H9 (cell line): Measurements from ENCODE around the gene TBC1D4. TPM values are rescaled to one million over a fixed set of nuclear protein-coding genes. Genes with fewer than 3 reads are reported as not detected.

Source experiments
- DNase-seq: peaks from one replicate; pipeline ENCODE4 v3.0.0-alpha.2; 2017
- H2AFZ ChIP-seq: one replicate; pipeline ENCODE4 v1.6.1; 2013; ENCODE audit warnings: mild to moderate bottlenecking, low read length, control low read depth, moderate library complexity
- H2AK5ac ChIP-seq: 2 replicates; pipeline ENCODE4 v1.6.1; 2013; ENCODE audit warnings: low read length, control low read depth, mixed read lengths; ENCODE audit not compliant: insufficient read length
- H2BK120ac ChIP-seq: one replicate; pipeline ENCODE4 v1.6.1; 2013; ENCODE audit warnings: low read depth, mild to moderate bottlenecking, low read length, control low read depth, inconsistent platforms; ENCODE audit not compliant: poor library complexity, severe bottlenecking
- H2BK12ac ChIP-seq: 2 replicates; pipeline ENCODE4 v1.6.1; 2013; ENCODE audit warnings: low read length, control low read depth, mixed read lengths, low read depth; ENCODE audit not compliant: insufficient read length
- H2BK15ac ChIP-seq: 2 replicates; pipeline ENCODE4 v1.6.1; 2013; ENCODE audit warnings: low read depth, low read length, control low read depth
- H2BK20ac ChIP-seq: one replicate; pipeline ENCODE4 v1.6.1; 2013; ENCODE audit warnings: low read depth, mild to moderate bottlenecking, low read length, control low read depth, inconsistent platforms; ENCODE audit not compliant: poor library complexity, severe bottlenecking
- H2BK5ac ChIP-seq: 2 replicates; pipeline ENCODE4 v1.6.1; 2013; ENCODE audit warnings: low read length, control low read depth, mixed read lengths; ENCODE audit not compliant: insufficient read length
- H3K14ac ChIP-seq: 2 replicates; pipeline ENCODE4 v1.6.1; 2013; ENCODE audit warnings: low read length, control low read depth; ENCODE audit not compliant: insufficient read depth
- H3K18ac ChIP-seq: 2 replicates; pipeline ENCODE4 v1.6.1; 2013; ENCODE audit warnings: low read depth, mild to moderate bottlenecking, mixed read lengths, low read length, control low read depth; ENCODE audit not compliant: insufficient read length
- H3K23ac ChIP-seq: 2 replicates; pipeline ENCODE4 v1.6.1; 2013; ENCODE audit warnings: low read length, control low read depth, mixed read lengths, low read depth; ENCODE audit not compliant: insufficient read length
- H3K23me2 ChIP-seq: 2 replicates; pipeline ENCODE4 v1.6.1; 2013; ENCODE audit warnings: low read depth, mild to moderate bottlenecking, mixed read lengths, low read length, control low read depth; ENCODE audit not compliant: insufficient read length, poor library complexity, severe bottlenecking
- H3K27ac ChIP-seq: 2 replicates; pipeline ENCODE4 v1.5.1; 2013; ENCODE audit warnings: low read length, control low read depth, mixed read lengths, low read depth; ENCODE audit not compliant: insufficient read length
- H3K27me3 ChIP-seq: 2 replicates; pipeline ENCODE4 v1.6.1; 2013; ENCODE audit warnings: low read length, control low read depth, inconsistent platforms; ENCODE audit not compliant: insufficient read depth
- H3K4ac ChIP-seq: 2 replicates; pipeline ENCODE4 v1.6.1; 2013; ENCODE audit warnings: low read depth, mild to moderate bottlenecking, control low read depth, inconsistent platforms, low read length, moderate library complexity
- H3K4me1 ChIP-seq: 2 replicates; pipeline ENCODE4 v1.6.1; 2013; ENCODE audit warnings: low read length, control low read depth, inconsistent platforms; ENCODE audit not compliant: insufficient read depth
- H3K4me2 ChIP-seq: 2 replicates; pipeline ENCODE4 v1.6.1; 2013; ENCODE audit warnings: low read length, control low read depth, mixed read lengths; ENCODE audit not compliant: insufficient read length, insufficient read depth
- H3K56ac ChIP-seq: 2 replicates; pipeline ENCODE4 v1.6.1; 2013; ENCODE audit warnings: low read depth, mild to moderate bottlenecking, mixed read lengths, low read length, control low read depth; ENCODE audit not compliant: insufficient read length
- H3K79me1 ChIP-seq: 2 replicates; pipeline ENCODE4 v1.6.1; 2013; ENCODE audit warnings: low read depth, mild to moderate bottlenecking, moderate library complexity, low read length, control low read depth, inconsistent platforms; ENCODE audit not compliant: insufficient read depth, poor library complexity, severe bottlenecking
- H3K79me2 ChIP-seq: 2 replicates; pipeline ENCODE4 v1.6.1; 2013; ENCODE audit warnings: low read length, control low read depth, inconsistent platforms; ENCODE audit not compliant: insufficient read depth
- H3K9ac ChIP-seq: 2 replicates; pipeline ENCODE4 v1.6.1; 2013; ENCODE audit warnings: low read length, control low read depth, mixed read lengths; ENCODE audit not compliant: insufficient read length; ENCODE audit errors: extremely low read depth
- H3K9me3 ChIP-seq: one replicate; pipeline ENCODE4 v1.6.1; 2013; ENCODE audit warnings: low read depth, low read length, inconsistent platforms; ENCODE audit not compliant: control insufficient read depth
- H3T11ph ChIP-seq: one replicate; pipeline ENCODE4 v1.6.1; 2013; ENCODE audit warnings: mild to moderate bottlenecking, low read length, control low read depth, inconsistent platforms
- H4K20me1 ChIP-seq: one replicate; pipeline ENCODE4 v1.6.1; 2013; ENCODE audit not compliant: control insufficient read depth, insufficient read length, insufficient read depth
- H4K5ac ChIP-seq: 2 replicates; pipeline ENCODE4 v1.6.1; 2013; ENCODE audit warnings: low read depth, mild to moderate bottlenecking, mixed read lengths, low read length, control low read depth; ENCODE audit not compliant: insufficient read length
- H4K8ac ChIP-seq: replicated peaks from 2 replicates; pipeline ENCODE4 v1.6.1; 2013; ENCODE audit warnings: low read length, control low read depth, mixed read lengths, low read depth; ENCODE audit not compliant: insufficient read length
- H4K91ac ChIP-seq: 2 replicates; pipeline ENCODE4 v1.6.1; 2013; ENCODE audit warnings: low read depth, mild to moderate bottlenecking, moderate library complexity, mixed read lengths, low read length, control low read depth; ENCODE audit not compliant: insufficient read length
- H3K27ac Mint-ChIP-seq, 3 experiments: 2 replicates in 2 of 3; 3 replicates in 1 of 3; pipeline ENCODE4 v1.8.0; 2020 to 2021; ENCODE audit warnings: mixed read lengths in 3 of 3, mild to moderate bottlenecking in 1 of 3, moderate library complexity in 1 of 3
- H3K27me3 Mint-ChIP-seq: 2 replicates; pipeline ENCODE4 v1.8.0; 2021; ENCODE audit warnings: low read depth, mild to moderate bottlenecking, moderate library complexity, mixed read lengths
- H3K36me3 Mint-ChIP-seq, 3 experiments: 2 replicates in 2 of 3; 3 replicates in 1 of 3; pipeline ENCODE4 v1.8.0; 2020 to 2021; ENCODE audit warnings: low read depth in 3 of 3, mixed read lengths in 3 of 3; ENCODE audit not compliant: insufficient read depth in 1 of 3
- H3K4me1 Mint-ChIP-seq, 2 experiments: 2 replicates each; pipeline ENCODE4 v1.8.0; 2020; ENCODE audit warnings: mixed read lengths in 2 of 2
- H3K4me3 Mint-ChIP-seq, 2 experiments: 2 replicates in 1 of 2; 3 replicates in 1 of 2; pipeline ENCODE4 v1.8.0; 2020 to 2021; ENCODE audit warnings: mild to moderate bottlenecking in 2 of 2, mixed read lengths in 2 of 2, moderate library complexity in 1 of 2
- H3K9me3 Mint-ChIP-seq, 2 experiments: 2 replicates in 1 of 2; 3 replicates in 1 of 2; pipeline ENCODE4 v1.8.0; 2020; ENCODE audit warnings: mild to moderate bottlenecking in 2 of 2, mixed read lengths in 2 of 2, moderate library complexity in 1 of 2
- CTCF ChIP-seq: fragments of 200-600 bp; sonication (generic); conservative IDR thresholded peaks from 3 replicates; pipeline ENCODE4 v1.8.0; 2021; ENCODE audit warnings: antibody characterized with exemption, mild to moderate bottlenecking
- WGBS: extraction: QIAGEN DNeasy Blood & Tissue Kit; methylation state at CpG from one replicate; pipeline ENCODE4 v1.1.7; 2013; ENCODE audit warnings: missing lambda C conversion rate, low lambda C conversion rate, mixed read lengths; ENCODE audit not compliant: insufficient read length; ENCODE audit errors: extremely low coverage; 5-methylcytosine and 5-hydroxymethylcytosine counted together
- total RNA-seq: library from RNA; stranded (reverse); gene quantifications from 2 replicates; pipeline ENCODE4 v1.2.1, GENCODE V29; 2021

Gene TBC1D4
- total RNA-seq, 1 experiment from 2014 or later, result 10.5 TPM

GRCh38 chr13:75356421-75356820 is 125.5 kb downstream of the TBC1D4 start:
- no peaks in the 10 kb centered on the region for H3K79me1 ChIP-seq
- H3K27me3 ChIP-seq, result no peaks in the 10 kb centered on the region
- H3K23me2 ChIP-seq, result no peaks in the 10 kb centered on the region
- H2BK15ac ChIP-seq, result no peak overlapping the region
- no peaks in the 10 kb centered on the region for H4K20me1 ChIP-seq
- no peak overlapping the region for H2BK5ac ChIP-seq
- Mint-ChIP-seq H3K36me3 (peaks cover 3 to 17% (median 12%) of the 10 kb centered on the region in 3 experiments; a peak in 5 of 7 replicates), H3K4me1 (peaks cover 5 to 7% of the 10 kb centered on the region in 2 experiments), H3K27ac (no peak overlapping the region), H3K9me3 (no peaks in the 10 kb centered on the region; a peak in 1 of 5 replicates), H3K4me3 (no peak overlapping the region), H3K27me3 (no peaks in the 10 kb centered on the region)
- H3K18ac ChIP-seq, result no peak overlapping the region
- no peaks in the 10 kb centered on the region for H3K9me3 ChIP-seq
- no peak overlapping the region for H3K23ac ChIP-seq
- H2AFZ ChIP-seq, result no peak overlapping the region
- H2BK20ac ChIP-seq, result no peak overlapping the region
- H3K79me2 ChIP-seq, result no peaks in the 10 kb centered on the region
- no peak overlapping the region for H3K4me2 ChIP-seq
- H3K9ac ChIP-seq, result no peak overlapping the region
- H3T11ph ChIP-seq, result no peak overlapping the region
- H3K14ac ChIP-seq, result no peak overlapping the region
- no peak for TF ChIP-seq CTCF
- H4K5ac ChIP-seq, result no peak overlapping the region
- DNase-seq, result no peak
- no peaks in the 10 kb centered on the region for H3K4me1 ChIP-seq
- no peak overlapping the region for H2AK5ac ChIP-seq
- no peak overlapping the region for H2BK12ac ChIP-seq
- no CpG with 5 or more reads among the region's 3 CpGs for WGBS
- no peak overlapping the region for H3K27ac ChIP-seq
- H4K91ac ChIP-seq, result no peak overlapping the region
- H4K8ac ChIP-seq, result no peak overlapping the region
- no peak overlapping the region for H3K56ac ChIP-seq
- H3K4ac ChIP-seq, result no peak overlapping the region
- H2BK120ac ChIP-seq, result no peak overlapping the region
